IPS-18c (cell line): ENCODE measurements around the gene PLAAT4.
"Not testable (repeated sequence)": the region's sequence is repeated elsewhere in the genome, so short reads cannot be mapped to it uniquely, and the experiment has no call there.

ENCODE experiments used
- H3K4me3 ChIP-seq: 2 replicates; pipeline ENCODE4 v1.7.0; 2013; ENCODE audit warnings: low read depth, mild to moderate bottlenecking, low read length, moderate library complexity; ENCODE audit not compliant: insufficient read depth
- H3K9me3 ChIP-seq: one replicate; pipeline ENCODE4 v1.6.1; 2013; ENCODE audit warnings: mild to moderate bottlenecking, low read length, moderate library complexity; ENCODE audit not compliant: control insufficient read depth, insufficient read depth

The PLAAT4 gene

DNA sequence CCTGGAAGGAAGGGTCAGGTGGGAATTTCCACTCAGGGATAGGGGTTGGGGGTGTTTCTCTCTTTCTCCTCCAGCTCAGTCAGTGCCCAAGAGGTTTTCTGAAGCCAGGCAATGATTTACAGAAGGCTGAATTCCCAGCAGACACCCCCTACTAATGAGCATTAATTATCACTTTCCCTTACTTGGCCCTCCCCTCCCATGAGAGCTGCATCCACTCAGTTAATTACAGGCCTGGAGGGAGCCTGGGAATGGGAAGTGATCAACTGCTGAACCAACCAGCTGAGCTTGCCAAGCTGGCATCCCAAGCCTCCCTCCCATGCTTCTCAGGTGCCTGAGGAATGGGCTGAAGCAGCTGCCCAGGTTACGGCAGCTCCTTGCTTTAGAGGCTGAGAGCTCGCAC, 29.7 kb upstream of the PLAAT4 start:
- Histone ChIP-seq H3K9me3 (no peaks in the 10 kb centered on the region), H3K4me3 (no peak overlapping the region)

DNA sequence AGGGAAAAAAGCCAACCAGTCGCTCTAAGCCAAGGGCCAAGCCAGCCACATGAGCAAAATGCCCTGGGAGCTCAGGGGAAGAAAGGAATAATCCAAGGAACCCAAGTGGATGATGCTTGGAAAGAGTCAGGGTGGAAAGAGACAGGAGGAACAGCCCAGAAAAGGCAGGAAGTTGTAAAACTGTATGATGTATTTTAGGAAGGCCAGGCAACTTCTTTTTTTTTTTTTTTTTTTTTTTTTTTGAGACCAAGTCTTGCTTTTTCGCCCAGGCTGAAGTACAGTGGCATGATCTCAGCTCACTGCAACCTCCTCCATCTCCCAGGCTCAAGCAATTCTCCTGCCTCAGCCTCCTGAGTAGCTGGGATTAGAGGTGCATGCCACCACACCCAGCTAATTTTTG, 29.1 kb upstream of the PLAAT4 start:
- Histone ChIP-seq H3K9me3 (no peaks in the 10 kb centered on the region), H3K4me3 (no peak overlapping the region)

DNA sequence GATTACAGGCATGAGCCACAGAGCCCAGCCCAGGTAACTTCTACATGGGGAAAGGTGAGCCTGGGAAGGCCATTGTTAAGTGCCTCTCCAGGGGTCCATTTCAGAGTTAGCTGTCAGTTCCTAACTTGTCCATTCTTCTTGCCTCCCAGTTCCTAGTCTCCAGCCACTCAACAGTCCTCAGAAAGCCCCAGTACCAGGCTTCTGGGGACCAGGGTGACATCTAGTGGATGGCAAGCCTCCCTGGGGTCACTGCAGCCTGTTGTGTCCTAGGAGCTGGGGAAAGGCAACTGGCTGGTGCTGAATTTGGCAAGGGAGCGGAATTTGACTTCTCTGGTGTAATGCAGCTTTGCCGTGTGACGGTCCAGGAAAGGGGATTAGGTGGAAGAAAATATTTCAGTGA, 28.6 kb upstream of the PLAAT4 start:
- no peaks in the 10 kb centered on the region for H3K9me3 ChIP-seq
- H3K4me3 ChIP-seq: no peak overlapping the region

DNA sequence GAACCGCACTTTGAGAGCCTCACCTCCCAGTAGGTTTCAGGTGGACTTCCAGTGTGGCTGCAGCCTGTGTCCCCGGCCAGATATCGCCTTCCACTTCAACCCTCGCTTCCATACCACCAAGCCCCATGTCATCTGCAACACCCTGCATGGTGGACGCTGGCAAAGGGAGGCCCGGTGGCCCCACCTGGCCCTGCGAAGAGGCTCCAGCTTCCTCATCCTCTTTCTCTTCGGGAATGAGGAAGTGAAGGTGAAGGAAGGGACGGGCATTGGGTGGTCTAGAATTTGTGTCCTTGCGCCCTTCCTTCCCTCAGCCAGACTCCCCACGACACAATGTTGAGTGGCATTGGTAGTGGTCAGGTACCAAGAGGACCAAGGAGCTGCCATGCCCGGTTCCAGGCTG, 27.9 kb upstream of the PLAAT4 start:
- Histone ChIP-seq H3K4me3 (no peak overlapping the region), H3K9me3 (no peaks in the 10 kb centered on the region)

DNA sequence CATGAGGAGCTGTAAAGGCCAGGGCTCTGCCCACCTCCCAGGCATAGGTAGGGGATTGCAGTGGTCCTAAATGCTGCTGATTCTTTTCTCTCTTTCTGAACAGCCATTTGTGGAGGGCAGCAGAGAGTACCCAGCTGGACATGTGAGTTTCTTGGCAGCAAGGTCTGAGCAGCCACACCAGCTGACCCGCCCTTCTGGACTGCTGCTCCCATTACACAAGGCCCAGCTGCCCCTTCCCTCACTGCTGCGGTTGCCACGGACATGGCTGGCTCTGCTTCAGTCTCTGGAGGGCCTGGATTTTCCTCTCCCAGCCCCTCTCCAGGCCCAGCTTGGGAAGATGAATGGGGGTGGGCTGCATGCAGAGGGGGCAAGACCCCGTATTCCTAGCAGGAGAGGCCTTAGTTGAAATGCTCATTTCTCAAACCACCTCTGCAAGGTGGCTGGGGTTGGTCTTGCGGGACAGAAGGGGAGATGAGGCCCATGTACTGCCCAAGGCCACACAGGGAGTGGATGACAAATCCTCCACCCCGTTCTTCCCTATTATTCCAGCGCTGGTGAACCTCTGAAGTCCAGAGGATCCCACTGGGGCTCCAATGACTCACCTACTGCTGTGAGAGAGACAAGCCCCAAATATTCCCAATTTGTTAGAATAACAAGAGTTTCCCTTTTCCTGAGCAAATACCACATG, 26.1 kb upstream of the PLAAT4 start:
- Histone ChIP-seq H3K4me3 (no peak overlapping the region; the same call in 1 of the 2 replicates), H3K9me3 (no peaks in the 10 kb centered on the region)

DNA sequence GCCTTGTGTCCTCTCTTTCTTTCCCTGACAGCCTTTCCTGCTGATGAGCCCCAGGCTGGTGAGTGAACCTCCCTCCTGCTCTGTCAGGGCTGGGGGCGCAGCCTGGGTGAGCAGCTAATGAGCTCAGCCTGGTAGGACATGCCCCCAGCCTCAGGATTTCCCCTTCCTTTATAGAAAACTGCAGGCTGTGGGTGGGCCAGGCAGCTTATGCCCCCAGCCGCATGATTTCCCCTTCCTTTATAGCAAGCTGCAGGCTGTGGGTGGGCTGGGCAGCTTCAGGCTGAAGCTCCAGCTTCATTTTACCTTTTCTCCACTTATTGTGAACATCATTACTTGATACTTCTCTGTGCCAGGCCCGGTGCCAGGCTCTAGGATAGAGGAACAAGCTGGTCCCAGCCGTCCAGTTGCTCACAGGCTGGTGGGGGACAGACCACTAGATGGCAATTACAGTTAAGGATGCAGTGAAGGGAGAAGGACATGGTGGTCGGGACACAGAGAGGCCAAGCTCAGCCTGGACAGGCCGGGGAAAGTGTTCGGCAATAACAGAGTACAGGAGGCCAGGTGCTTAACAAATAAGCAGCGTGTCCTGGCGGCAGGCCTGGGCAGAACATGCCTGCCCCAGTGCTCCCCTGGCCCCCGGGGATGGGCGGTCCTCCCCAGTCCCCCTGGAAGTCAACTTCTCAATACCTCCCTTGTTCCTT, 25.4 kb upstream of the PLAAT4 start:
- Histone ChIP-seq H3K4me3 (no peak overlapping the region), H3K9me3 (no peaks in the 10 kb centered on the region)

DNA sequence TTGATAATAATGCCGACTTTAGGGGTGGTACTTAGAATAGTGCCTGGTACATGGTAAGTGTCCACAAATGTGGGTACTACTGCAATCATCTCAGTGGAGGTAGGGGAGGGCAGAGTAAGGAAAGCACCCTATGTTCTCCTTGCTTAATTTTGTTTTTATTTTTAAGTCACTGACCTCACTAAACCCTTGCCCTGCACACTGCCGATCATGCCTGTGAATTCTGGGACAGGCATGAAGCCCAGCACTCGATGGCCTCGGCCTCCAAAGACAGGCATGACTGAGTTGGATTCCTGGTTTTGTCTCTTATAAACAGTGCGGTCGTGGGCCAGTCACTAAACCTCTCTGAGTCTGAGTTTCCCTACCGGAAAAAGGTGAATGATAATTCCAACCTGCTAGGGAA, 23.8 kb upstream of the PLAAT4 start:
- H3K9me3 ChIP-seq: no peaks in the 10 kb centered on the region

DNA sequence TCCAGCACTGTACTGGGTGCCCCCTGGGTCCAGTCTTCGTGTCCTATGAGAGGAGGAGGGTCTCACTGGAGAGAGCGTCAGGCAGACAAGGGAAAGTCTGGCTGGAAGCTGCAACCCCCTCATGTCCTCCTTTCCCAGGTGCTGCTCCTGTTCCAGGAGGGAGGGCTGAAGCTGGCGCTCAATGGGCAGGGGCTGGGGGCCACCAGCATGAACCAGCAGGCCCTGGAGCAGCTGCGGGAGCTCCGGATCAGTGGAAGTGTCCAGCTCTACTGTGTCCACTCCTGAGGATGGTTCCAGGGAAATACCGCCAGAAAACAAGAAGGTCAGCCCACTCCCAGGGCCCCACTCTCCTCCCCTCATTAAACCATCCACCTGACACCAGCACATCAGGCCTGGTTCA, 20.5 kb upstream of the PLAAT4 start:
- H3K9me3 ChIP-seq: peaks cover 3% of the 10 kb centered on the region
- H3K4me3 ChIP-seq: no peak overlapping the region

More for the DNA sequence above, 23.8 kb upstream of the PLAAT4 start:
- H3K4me3 ChIP-seq: no peak overlapping the region

DNA sequence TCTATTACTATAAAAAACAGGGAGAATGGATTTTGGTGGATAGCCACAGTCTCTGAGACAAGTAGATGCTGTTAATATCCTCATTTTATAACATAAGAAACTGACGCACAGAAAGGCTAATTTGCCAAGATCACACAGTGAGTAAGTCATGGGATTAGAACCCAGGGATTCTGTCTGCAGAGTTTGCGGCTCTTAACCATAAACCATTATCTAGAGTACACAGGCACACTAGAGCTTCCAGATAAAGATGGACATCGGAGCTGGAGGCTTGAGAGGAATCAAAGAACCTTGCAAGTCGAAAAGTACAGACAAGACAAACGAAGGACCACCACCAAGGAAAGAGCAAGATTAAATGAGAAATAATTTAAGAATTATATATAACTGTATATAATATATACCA, 19.5 kb upstream of the PLAAT4 start:
- H3K4me3 ChIP-seq: no peak overlapping the region
- H3K9me3 ChIP-seq: peaks cover 4% of the 10 kb centered on the region

DNA sequence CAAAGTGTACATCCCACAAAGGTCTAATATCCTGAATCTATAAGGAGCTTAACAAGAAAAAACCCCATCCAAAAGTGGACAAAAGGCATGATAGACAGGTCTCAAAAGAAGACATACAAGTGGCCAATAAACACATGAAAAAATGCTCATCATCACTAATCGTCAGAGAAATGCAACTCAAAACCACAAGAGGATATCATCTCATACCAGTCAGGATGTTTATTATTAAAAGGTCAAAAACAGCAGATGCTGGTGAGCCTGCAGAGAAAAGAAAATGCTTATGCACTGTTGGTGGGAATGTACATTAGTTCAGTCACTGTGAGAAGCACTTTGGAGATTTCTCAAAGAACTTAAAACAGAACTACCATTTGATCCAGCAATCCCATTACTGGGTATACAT, 18.1 kb upstream of the PLAAT4 start:
- H3K9me3 ChIP-seq: peaks cover 5% of the 10 kb centered on the region
- H3K4me3 ChIP-seq: no peak overlapping the region

DNA sequence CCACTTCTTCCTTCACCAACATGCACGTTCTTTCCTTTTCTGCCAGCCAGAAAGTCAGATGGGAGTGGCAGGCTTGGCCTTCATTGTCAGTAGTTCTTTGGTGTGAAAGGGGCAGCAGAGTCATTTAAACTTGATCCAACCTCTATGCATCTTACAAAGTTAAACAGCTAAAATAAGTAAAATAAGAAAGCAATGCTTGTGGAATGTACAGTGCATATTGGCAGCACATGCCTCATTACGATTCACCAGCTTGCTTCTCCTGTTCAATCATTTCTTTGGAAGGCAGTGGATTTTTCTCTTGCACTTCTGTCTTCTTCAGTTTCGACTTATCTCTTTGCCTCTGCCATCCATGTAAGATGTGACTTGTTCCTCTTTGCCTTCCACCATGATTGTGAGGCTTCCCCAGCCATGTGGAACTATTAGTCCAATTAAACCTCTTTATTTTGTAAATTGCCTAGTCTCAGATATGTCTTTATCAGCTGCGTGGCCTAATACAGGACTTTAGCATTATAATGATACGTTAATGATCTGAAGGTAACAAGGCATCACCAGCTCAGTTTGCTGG, 15.9 kb upstream of the PLAAT4 start:
- peaks cover 13% of the 10 kb centered on the region for H3K9me3 ChIP-seq
- no peak overlapping the region for H3K4me3 ChIP-seq

DNA sequence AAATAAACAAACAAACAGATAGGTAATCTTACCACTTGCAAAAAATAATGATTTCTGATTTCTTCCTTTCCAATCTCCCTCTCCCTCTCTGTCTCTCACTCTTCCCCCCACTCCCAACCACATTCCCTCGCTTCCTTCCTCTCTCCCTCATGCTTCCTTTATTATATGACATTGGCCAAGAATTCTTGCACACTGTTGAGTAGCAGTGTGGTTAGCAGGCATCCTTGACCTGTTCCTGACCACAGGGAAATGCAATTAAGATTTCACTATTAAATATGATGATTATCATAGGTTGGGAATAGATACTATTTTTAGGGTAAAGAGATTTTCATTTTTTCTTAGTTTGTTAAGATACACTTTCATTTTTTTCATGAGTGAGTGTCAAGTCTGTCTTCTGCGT, 14.7 kb upstream of the PLAAT4 start:
- H3K9me3 ChIP-seq: peaks cover 13% of the 10 kb centered on the region
- H3K4me3 ChIP-seq: no peak overlapping the region

DNA sequence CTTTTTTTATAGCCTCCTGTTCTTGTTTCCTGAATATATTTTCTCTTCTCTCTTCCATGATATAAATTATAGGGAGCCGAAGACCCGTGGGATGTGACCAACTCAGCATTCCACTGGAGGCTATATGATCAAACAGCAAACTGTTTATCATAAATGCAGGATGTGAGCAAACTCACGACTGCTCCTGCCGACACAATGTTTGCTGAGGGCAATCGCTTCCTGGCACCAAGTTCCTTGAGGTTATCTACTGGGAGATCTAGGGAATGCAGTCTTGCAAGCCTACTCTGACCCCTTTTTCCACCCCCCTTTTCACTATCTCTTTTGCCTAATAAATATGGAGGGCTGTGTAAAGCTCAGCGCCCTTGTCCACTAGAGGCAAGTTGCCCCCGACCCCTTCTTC, 13.5 kb upstream of the PLAAT4 start:
- peaks cover 13% of the 10 kb centered on the region for H3K9me3 ChIP-seq
- H3K4me3 ChIP-seq: no peak overlapping the region

DNA sequence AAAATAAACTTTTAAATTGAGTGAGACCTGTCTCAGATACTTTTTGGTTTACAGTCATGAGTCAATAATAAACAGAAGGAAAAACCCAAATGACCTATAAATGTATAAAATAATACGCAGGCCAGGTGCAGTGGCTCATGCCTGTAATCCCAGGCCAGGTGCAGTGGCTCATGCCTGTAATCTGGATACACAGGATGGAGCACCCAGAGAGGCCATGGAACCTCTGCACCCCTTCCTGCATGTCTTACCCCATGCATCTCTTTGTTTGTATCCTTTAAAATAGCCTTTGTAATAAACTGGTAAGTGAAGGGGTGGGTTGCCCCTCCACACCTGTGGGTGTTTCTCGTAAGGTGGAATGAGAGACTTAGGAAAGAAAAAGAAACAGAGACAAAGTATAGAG, 8.9 kb upstream of the PLAAT4 start:
- 0 out of 2 replicates have a peak overlapping the region, but pooled peaks have one; percentile 6 for H3K4me3 ChIP-seq
- H3K9me3 ChIP-seq: peaks cover 9% of the 10 kb centered on the region

DNA sequence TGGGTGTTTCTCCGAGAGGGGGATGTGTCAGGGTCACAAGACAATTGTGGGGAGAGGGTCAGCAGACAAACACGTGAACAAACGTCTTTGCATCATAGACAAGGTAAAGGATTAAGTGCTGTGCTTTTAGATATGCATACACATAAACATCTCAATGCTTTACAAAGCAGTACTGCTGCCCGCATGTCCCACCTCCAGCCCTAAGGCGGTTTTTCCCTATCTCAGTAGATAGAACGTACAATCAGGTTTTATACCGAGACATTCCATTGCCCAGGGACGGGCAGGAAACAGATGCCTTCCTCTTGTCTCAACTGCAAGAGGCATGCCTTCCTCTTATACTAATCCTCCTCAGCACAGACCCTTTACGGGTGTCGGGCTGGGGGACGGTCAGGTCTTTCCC, 8.5 kb upstream of the PLAAT4 start:
- H3K4me3 ChIP-seq, H3K9me3 ChIP-seq: not testable (repeated sequence)

DNA sequence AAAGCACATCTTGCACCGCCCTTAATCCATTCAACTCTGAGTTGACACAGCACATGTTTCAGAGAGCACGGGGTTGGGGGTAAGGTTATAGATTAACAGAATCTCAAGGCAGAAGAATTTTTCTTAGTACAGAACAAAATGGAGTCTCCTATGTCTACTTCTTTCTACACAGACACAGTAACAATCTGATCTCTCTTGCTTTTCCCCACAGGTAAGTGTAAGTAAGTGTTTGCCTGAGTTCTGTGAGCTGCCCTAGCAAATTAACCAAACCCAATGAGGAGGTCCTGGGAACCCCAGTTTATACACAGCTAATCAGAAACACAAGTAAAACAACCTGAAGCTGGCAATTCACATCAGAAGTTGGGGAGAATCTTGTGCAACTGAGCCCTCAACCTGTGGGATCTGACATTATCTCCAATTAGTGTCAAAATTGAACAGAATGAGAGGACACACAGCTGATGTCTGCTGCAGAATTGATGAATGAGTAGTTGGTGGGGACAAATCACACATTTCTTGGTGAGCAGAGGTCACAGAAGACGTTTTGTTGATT, 7.8 kb upstream of the PLAAT4 start:
- H3K9me3 ChIP-seq, H3K4me3 ChIP-seq: not testable (repeated sequence)

DNA sequence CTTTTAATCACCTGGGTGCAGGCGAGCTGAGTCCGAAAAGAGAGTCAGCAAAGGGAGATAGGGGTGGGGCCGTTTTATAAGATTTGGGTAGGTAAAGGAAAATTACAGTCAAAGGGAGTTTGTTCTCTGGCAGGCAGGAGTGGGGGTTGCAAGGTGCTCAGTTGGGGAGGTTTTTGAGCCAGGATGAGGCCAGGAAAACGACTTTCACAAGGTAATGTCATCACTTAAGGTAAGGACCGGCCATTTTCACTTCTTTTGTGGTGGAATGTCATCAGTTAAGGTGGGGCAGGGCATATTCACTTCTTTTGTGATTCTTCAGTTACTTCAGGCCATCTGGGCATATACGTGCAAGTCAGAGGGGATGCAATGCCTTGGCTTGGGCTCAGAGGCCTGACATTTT, 7.2 kb upstream of the PLAAT4 start:
- not testable (repeated sequence) for H3K4me3 ChIP-seq, H3K9me3 ChIP-seq

DNA sequence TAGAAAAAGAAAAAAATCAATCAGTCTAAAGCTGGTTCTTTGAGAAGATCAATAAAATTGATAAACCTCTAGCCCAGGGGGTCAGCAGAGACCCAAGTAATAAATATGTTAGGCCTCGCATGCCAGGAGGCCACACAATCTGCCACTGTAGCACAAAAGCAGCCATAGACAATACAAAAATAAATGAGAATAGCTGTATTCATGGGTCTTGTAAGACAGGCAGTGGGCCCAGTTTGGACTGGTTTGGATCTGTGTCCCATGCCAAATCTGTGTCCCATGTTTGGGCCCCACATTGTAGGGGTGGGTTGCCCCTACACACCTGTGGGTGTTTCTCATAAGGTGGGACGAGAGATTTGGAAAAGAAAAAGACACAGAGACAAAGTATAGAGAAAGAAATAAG, 6.6 kb upstream of the PLAAT4 start:
- no peak overlapping the region for H3K4me3 ChIP-seq
- no peaks in the 10 kb centered on the region for H3K9me3 ChIP-seq
